SK-N-SH treated with all-trans-retinoic acid at 6 μM for 48 hours (cell line): ENCODE results near the gene FBN3.

Source experiments
- BACH2 ChIP-seq: fragments of 250-450 bp; sonication (Bioruptor Pico); IDR thresholded peaks from 2 replicates; pipeline ENCODE4 v1.9.0; 2021; ENCODE audit warnings: mild to moderate bottlenecking, borderline replicate concordance
- CREB5 ChIP-seq: fragments of 250-450 bp; sonication (Bioruptor Pico); IDR thresholded peaks from 2 replicates; pipeline ENCODE4 v1.5.1; 2020; ENCODE audit warnings: low read depth, mild to moderate bottlenecking, moderate library complexity
- GLIS3 ChIP-seq: fragments of 250-450 bp; sonication (Bioruptor Pico); IDR thresholded peaks from 2 replicates; pipeline ENCODE4 v1.5.0; 2020; ENCODE audit warnings: mild to moderate bottlenecking, moderate library complexity
- OSR1 ChIP-seq: fragments of 250-450 bp; sonication (Bioruptor Pico); IDR thresholded peaks from 2 replicates; pipeline ENCODE4 v1.8.0; 2022; ENCODE audit warnings: moderate library complexity, mild to moderate bottlenecking, inconsistent platforms
- PATZ1 ChIP-seq: fragments of 250-450 bp; sonication (Bioruptor Pico); IDR thresholded peaks from 2 replicates; pipeline ENCODE4 v1.8.0; 2020; ENCODE audit warnings: mild to moderate bottlenecking, moderate library complexity, borderline replicate concordance
- PPARA ChIP-seq: fragments of 250-450 bp; sonication (Bioruptor Pico); IDR thresholded peaks from 2 replicates; pipeline ENCODE4 v1.5.0; 2020; ENCODE audit warnings: mild to moderate bottlenecking, borderline replicate concordance
- SNAI2 ChIP-seq: fragments of 250-450 bp; sonication (Bioruptor Pico); IDR thresholded peaks from 2 replicates; pipeline ENCODE4 v1.5.0; 2020; ENCODE audit warnings: mild to moderate bottlenecking, moderate library complexity
- TCF4 ChIP-seq: fragments of 250-450 bp; sonication (Bioruptor Pico); IDR thresholded peaks from 2 replicates; pipeline ENCODE4 v1.8.0; 2021; ENCODE audit warnings: mild to moderate bottlenecking, moderate library complexity, borderline replicate concordance
- ZNF565 ChIP-seq: fragments of 450-650 bp; formaldehyde crosslinking; conservative IDR thresholded peaks from 2 replicates; pipeline ENCODE4 v1.5.0; 2020; ENCODE audit warnings: low read depth, mild to moderate bottlenecking, moderate library complexity
- ZNF70 ChIP-seq: fragments of 450-650 bp; formaldehyde crosslinking; IDR thresholded peaks from 2 replicates; pipeline ENCODE4 v1.5.0; 2020; ENCODE audit warnings: mild to moderate bottlenecking, moderate library complexity
- ZNF8 ChIP-seq: fragments of 450-650 bp; formaldehyde crosslinking; IDR thresholded peaks from 2 replicates; pipeline ENCODE4 v1.5.0; 2020; ENCODE audit warnings: mild to moderate bottlenecking, moderate library complexity

GRCh38 chr19:8120636-8121480, 28.5 kb downstream of the FBN3 start:
- TF ChIP-seq GLIS3 (no peak), PPARA (CRISPR knock-in tag) (no peak), ZNF565 (CRISPR knock-in tag) (no peak), ZNF70 (CRISPR knock-in tag) (no peak), PATZ1 (CRISPR knock-in tag) (no peak), CREB5 (CRISPR knock-in tag) (no peak), TCF4 (CRISPR knock-in tag) (no peak), OSR1 (CRISPR knock-in tag) (no peak), ZNF8 (no peak), SNAI2 (CRISPR knock-in tag) (no peak), BACH2 (CRISPR knock-in tag) (no peak)
